ENCODE results near the gene PIM2. TPM values are rescaled to one million over a fixed set of nuclear protein-coding genes. Genes with fewer than 3 reads are reported as not detected.

PIM2 gene
- total and polyA plus RNA-seq, 2 of the 13 experiments (the other 11 are each of a cell fraction or from before 2014, with no cell fraction given): 14.4 to 15.8 TPM

GRCh38 chrX:48914593-48915493, 4.0 kb downstream of the PIM2 start (continued):
- no peak for TF ChIP-seq ZBTB2 (CRISPR knock-in tag; IDR thresholded peaks at IDR 0.05; ENCODE audit: low read depth)

GRCh38 chrX:48913605-48914366, 5.0 kb downstream of the PIM2 start:
- POLR2A ChIA-PET: no interaction called here
- in situ Hi-C loops (cut with HindIII; ENCODE audit: extremely low pct_ligation_motif_present, low pct_unique_long_range_greater_than_20kb) (no loop called here), intact Hi-C loops (cut with micrococcal nuclease; ENCODE audit: unreplicated experiment) (loop anchor here (10.0 kb wide), 1 partner anchor 149 kb away; the partner anchor contains the start of gene GLOD5)
- CTCF ChIA-PET (ENCODE audit: low intra/inter-chr PET ratio, low total read pairs): no interaction called here
- H3K27me3 ChIP-seq (ENCODE audit: control insufficient read depth in 1 of 2, insufficient read depth in 2 of 2, low read length in 2 of 2): no peaks in the 10 kb centered on the region; a peak in 1 of 5 replicates
- FAIRE-seq (no peak), ATAC-seq (no peak), DNase-seq (ENCODE audit: low spot score) (no peak)
- peaks cover 2 to 17% of the 10 kb centered on the region in 2 experiments; a peak in 2 of 5 replicates for H3K36me3 ChIP-seq (replicated peaks in 1 of 2; ENCODE audit: control insufficient read depth in 1 of 2, insufficient read depth in 2 of 2, low read length in 2 of 2)
- no peak overlapping the region for H3K9ac ChIP-seq (ENCODE audit: insufficient read depth, low read depth, low read length)
- BruUV-seq (replicated peaks): no TSS peak
- H3K9me3 ChIP-seq (ENCODE audit: low read length): no peaks in the 10 kb centered on the region
- H2AFZ ChIP-seq (ENCODE audit: low read length): no peak overlapping the region
- H3K4me2 ChIP-seq (ENCODE audit: low read depth, low read length): no peak overlapping the region
- no peaks in the 10 kb centered on the region for H4K20me1 ChIP-seq (ENCODE audit: insufficient read depth, low read length)
- H3K4me1 ChIP-seq (ENCODE audit: insufficient read depth, low read length): peaks cover 40% of the 10 kb centered on the region
- WGBS (ENCODE audit: low lambda C conversion rate): 91% methylated on average over 5 of the region's 5 CpGs
- no peak overlapping the region for H3K4me3 ChIP-seq (replicated peaks in 1 of 3; ENCODE audit: insufficient read depth in 1 of 3, low read depth in 2 of 3, low read length in 3 of 3)
- H3K79me2 ChIP-seq (ENCODE audit: insufficient read depth, low read length): peaks cover 27% of the 10 kb centered on the region
- no peak overlapping the region for H3K27ac ChIP-seq (ENCODE audit: extremely low read length, insufficient read depth, low read length)
- TF ChIP-seq ZEB1 (IDR thresholded peaks at IDR 0.05; ENCODE audit: insufficient replicate concordance, low read depth): no peak
- no peak for TF ChIP-seq ZNF326 (CRISPR knock-in tag; IDR thresholded peaks at IDR 0.05; ENCODE audit: borderline replicate concordance)
- TF ChIP-seq HDAC6 (IDR thresholded peaks at IDR 0.05; ENCODE audit: low read depth, low read length): no peak
- TF ChIP-seq NFIC (IDR thresholded peaks at IDR 0.05; ENCODE audit: low read length): no peak
- TF ChIP-seq MIER3 (CRISPR knock-in tag; IDR thresholded peaks at IDR 0.05; ENCODE audit: borderline replicate concordance): no peak
- no peak for TF ChIP-seq MYNN (CRISPR knock-in tag; IDR thresholded peaks at IDR 0.05; ENCODE audit: low read depth)
- TF ChIP-seq ZNF713 (CRISPR knock-in tag; IDR thresholded peaks at IDR 0.05): no peak
- no peak for TF ChIP-seq UBTF (CRISPR knock-in tag; IDR thresholded peaks at IDR 0.05)
- no peak for TF ChIP-seq TRAFD1 (CRISPR knock-in tag; IDR thresholded peaks at IDR 0.05; ENCODE audit: borderline replicate concordance)
- no peak for TF ChIP-seq MBD4 (IDR thresholded peaks at IDR 0.05; ENCODE audit: borderline replicate concordance, low read length)

Data from HepG2 (cell line).